COR-L47 (cell line): ENCODE measurements around the gene PRELP.
"Not testable (repeated sequence)": the region's sequence is repeated elsewhere in the genome, so short reads cannot be mapped to it uniquely, and the experiment has no call there.

ENCODE experiments used
- DNase-seq: peaks from one replicate; lab custom pipeline; 2025; lab: John Stamatoyannopoulos, UW

The PRELP gene

DNA sequence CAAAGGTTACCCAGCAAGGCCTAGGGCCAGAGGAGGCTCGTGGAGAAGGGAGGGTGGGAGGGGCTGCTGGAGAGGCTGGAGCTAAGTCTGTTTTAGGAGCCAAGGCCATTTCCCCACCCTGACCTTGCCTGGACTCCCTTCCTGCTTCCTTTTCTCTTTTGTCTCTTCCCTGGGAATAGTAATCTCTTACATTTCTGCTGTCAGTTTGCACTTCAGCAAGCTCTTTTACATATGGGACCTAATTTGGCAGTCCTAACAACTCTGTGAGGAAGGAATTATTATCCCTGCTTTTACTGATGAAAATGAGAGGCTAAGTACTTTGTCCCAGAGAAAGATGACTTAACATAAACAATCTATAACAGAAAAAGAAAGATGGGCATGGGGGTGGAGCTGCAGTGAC is 32.2 kb downstream of the PRELP start:
- no peak for DNase-seq

DNA sequence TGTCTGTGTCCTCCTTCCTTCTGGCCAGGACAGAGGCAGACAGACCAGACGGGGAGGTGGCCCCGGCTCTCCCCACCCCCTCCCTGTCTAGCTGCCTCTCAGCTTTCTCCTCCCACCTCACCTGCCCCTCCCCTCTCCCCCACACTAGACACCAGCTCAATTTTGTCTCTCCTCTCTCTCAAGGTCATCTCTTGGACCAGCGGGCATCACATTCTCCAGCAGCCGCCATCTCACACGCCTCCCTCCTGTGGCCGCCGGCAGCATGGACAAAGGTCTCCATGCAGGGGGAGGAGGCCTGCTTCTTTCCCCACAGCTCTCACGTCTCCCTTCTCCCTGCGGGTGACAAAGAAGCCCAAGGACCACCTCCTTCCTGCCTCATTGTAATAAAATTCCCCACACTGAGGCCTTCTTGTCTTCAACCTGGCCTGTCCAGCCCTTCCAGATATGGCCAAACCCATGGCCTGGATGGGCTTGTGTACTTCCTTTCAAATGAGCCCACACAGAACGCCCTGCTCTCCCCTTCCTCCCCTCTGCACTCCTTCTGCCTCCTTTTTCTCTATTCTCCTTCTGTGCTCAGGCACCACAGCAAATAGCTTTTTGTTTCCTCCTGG is 33.0 kb downstream of the PRELP start:
- no peak for DNase-seq

DNA sequence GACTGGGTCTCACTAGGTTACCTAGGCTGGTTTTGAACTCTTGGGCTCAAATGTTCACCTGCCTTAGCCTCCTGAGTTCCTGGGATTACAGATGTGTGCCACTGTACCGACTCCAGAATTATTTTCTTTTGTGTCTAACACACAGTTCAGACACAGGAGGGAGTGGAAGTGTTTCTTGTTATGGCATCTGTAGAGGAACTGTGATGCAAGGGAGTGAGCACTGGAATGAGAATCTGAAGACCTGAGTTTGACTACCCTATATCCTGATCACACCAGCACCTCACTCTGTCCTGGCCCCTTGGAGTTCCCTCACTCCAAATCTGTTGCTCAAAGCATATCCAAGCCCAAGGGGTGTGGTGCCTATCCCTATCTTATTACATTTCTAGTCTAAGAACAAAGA is 33.5 kb downstream of the PRELP start:
- no peak for DNase-seq

DNA sequence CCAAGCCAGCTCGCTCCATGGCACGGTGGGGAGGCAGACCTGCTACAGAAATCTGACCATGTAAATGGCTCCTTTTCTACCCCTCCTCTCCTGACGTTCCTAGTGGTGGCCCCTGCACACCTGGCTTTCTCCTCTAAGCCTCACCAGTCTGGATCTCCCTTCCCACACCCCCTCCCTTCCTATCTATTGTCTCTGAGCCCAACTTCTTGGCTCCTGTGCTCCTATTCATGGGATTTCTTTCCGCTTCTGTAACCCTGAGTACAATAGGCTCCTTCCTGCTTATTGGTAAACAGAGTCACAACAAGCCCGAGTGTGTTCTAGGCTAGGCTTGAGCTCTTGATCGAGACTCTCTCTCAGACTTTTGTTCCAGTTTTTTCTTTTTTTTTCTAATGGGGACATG is 35.9 kb downstream of the PRELP start:
- DNase-seq = no peak

DNA sequence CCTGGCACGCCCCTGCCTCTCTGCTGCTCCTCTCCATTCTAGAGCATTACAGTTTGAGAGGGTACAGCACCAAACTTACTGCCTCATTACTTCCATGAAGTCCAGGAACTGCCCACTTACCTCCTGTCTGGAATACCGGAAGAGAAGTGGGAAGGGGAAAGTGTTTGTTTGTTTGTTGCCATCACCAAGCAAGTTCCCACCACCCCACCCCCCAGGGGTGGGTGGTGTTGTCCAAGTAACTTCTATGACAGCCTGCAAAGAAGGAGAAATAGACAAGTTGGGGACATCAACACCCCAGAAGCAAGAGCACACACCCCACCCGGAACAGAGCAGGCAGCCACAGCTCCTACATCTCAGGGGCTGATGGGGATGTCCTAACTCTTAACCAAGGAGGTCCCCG is 36.3 kb downstream of the PRELP start:
- no peak for DNase-seq

DNA sequence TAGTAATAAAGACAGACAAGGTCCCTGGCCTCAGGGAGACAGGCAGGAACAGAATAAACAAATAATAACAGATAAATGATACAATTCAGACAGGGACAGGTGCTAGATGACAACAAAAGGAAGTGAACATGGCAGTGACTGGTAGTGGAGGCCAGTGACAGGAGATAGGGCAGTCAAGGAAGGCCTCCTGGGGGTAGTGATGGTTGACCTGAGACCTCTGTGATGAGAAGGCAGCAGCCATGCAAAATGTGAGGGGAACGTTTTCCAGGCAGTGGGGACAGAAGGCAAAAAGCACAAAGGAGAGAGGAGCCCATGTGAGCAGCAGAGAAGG is 36.9 kb downstream of the PRELP start:
- no peak for DNase-seq

DNA sequence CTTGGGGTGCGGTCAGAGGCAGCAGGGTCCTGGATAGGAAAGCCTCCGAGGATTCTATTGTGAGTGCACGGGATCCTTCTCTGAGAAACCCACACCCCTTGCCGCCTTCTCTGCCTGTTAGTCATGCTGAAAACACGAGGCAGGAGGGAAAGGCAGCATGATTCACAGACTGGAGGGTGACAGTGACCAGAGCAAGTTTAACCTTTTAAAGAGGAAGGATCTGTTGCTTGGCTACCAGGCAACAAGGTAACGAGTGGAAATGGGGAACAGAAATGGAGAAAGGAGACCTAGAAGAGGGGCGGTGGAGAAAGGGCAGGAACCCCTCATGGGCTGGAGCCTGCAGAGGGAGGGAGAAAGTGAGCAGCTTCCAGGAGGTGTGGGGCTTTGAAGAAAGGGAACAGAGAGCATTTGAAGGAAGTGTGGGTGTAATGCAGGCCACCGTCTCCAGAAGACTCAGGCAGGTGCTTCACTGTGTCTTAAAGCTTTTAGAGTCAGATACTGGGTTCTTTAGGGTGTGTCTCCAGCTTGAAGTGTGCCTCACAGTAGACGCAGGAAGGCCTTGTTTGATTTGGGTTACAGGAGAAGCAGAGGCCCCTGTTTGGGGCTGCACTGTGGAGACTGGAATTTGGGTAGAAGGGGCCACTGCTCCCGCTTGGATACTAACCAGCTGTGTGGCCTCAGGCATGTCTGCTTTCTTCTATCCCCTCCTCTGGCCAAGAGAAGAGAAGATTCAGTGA is 37.4 kb downstream of the PRELP start:
- DNase-seq = no peak

DNA sequence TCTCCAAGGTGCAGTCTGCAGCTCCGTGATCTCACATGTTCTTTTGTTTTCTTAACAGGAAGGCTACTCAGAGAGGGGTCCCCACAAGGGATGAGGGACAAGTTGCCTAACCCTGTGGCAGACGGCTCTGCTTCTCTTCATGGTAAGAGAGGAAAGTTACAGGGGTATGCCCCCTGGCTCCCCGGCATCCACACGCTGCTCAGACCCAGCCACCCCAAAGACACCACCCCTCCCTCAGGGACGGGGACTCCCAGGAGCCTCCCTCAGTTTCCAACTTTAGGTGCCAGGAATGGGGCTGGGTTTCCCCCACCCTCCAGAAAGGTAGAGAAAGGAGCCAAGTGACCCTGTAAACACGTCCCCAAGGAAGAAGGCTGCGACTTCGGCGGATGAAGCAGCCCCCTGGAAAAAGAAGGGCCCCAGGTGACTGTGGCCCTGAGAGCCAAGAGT is 38.0 kb downstream of the PRELP start:
- no peak for DNase-seq

DNA sequence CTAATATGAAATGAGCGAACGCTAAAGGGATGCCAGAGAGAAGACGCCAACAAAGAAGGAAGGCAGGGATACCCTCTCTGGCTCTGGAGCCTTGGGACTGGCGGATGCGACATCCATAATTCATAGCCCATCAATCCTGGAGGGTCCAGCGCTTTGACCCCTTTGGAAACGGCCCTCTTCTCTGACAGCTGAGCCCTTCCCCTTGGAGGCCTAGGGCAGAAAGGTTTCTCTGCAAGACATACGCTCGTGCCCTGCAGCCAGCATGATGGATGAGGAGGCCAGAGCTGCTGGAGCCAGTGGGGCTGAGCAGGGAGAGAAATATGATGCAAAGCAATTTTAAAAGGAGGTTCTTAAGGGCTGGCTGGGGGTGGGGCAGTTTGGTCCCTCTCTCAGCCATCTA is 40.6 kb downstream of the PRELP start:
- DNase-seq = no peak

DNA sequence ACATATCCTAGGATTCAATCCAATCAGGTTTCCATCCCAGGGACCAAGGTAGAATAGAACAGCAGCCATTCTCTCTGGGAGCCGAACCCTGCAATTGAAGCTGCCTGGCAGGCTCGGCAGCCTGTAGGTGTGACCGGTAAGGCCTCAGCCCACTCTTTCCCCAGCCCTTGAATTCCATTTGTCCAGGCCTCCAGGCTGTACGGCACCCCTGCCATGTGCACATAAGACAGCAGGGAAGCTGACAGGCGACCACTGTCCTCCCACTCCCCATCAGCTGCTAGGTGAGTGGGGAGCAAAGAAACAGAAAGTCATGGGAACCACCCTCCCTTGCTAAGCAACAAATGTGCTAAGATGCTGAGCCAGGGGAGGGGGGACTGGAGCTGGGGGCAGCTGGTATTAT is 41.3 kb downstream of the PRELP start:
- DNase-seq = no peak

DNA sequence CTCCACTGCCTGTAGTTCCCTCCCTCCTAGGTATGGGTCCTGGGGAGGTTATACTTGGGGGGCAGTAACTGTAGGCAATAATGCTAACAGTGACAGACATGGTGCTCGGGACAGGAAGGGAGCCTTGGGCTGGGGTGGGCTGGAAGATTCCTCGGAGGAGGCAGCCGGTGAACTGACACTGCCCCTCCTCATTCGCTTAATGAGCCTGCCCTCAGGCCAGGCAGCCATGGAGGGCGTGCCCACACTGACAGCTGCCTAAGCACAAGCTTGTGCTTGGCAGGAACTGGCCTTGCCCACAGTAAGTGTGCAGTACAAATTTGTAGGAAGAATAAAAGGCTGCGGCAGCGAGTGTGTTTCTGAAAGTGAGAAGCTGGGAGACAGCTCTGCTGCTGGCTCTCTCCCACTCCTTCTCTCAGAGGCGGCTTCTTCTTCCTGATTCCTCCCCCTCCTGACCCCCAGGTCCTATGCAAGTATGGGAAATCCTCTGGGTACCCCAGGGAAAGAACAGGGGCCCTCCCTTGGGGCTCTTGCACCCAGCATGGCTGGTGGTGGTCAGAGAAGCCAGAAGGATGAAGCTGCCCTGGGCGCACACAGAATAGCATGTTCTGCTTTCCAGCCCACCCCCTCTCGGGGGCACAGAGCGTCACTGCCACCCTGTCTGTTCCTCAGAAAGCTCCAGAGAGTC is 42.0 kb downstream of the PRELP start:
- no peak for DNase-seq

DNA sequence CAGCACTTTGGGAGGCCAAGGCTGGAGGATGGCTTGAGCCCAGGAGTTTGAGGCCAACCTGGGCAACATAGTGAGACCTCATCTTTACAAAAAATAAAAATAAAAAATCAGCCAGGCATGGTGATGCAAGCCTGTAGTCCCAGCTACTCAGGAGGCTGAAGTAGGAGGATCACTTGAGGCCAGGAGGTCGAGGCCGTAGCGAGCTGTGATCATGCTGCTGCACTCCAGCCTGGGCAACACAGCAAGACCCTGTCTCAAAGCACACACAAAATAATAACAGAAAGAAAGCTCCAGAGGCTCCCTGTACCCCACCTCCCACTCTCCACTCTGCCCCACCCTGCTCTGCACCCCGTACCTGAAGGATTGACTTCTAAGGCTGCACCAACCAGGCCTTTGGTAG is 42.5 kb downstream of the PRELP start:
- not testable (repeated sequence) for DNase-seq

DNA sequence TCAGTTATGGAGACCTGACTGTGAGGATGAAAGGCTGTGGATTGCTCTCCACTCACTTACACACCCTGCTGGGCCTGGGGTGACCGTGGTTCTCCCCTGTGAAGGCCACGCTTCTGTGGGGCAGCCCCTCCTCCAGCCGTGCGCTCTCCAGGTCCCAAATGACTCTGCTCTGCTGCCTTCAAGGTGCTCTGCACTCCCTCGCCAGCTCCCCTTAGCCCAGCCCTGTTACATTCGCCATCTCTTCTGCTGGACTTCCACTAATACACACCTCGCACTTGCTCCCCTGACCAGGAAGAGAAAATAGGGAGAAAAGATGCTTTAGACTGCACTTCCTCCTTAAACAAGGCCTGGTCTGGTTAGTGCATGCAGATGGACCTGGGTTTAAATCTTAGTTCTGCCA is 42.9 kb downstream of the PRELP start:
- DNase-seq = no peak

DNA sequence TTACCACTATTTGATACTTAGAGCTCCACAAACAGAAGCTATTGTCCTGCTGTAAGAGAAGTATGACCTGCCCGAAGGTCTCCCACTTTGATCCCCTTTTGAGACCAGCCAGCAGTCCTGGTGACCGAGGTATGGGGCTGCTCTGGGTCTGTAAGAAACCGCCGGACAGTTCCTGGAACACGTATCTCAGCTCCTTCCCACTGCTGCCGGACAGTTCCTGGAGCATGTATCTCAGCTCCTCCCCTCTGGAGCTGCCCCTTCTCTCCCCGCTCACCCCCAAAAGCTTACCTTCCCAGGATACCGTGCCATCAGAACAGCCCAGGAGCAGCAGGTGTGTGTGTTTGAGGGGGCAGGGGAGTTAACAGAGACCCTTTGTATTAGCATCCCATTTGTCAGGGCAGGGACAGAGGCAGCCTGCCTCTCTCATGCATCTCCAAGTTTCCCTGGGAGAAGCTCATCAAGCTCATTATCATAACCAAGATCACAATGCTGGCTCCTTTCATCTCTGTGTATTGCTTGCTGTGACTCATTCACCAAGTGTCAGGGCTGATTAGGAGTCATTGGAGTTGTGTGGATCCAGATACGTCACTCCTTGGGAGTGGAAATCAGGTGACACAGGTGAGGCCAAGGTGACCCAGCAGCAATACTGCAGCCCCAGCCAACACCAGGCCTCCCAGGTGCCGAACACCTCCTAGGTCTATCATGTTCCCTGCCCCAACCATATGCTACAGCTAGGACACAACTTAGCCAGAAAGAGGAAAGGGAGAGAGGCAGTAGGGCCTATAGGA is 43.6 kb downstream of the PRELP start:
- no peak for DNase-seq

DNA sequence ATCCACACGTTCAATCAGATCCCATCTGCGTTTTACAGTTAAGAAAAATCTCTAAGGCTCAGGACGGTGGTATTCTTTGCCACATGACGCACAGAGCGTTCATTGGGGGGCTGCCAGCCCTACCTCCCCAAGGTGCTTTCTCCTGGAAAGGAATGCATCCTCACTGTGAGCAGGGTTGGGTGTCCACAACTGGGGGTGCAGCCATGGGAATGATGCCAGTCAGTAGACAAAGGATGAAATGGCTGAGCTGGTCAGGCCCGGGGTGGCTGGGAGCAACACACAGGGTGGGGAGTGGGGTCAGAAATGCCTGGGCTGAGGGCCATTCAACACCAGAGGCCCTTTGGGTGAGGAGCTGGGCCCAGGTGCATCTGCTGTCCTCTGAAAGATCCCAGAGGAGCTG is 44.3 kb downstream of the PRELP start:
- no peak for DNase-seq

DNA sequence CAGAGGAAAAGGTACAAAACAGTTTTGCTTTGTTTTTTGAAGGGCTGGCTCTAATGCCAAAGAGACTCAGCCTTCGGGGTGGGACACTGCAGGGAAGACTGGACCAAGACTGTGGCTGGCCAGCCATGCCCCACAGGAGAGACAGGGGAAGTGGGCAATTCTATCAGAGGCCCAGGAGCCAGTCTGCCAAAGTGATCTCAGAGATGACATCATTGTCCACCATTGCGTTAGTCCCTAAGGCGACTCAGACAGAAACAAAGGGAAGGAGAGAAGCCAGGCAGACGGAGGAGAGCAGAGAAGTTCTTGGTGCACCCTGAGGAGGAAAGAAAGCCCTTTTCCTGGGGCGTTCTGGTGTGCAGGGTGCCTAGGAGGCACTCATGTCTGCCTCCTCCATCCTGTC is 44.7 kb downstream of the PRELP start:
- DNase-seq = no peak

DNA sequence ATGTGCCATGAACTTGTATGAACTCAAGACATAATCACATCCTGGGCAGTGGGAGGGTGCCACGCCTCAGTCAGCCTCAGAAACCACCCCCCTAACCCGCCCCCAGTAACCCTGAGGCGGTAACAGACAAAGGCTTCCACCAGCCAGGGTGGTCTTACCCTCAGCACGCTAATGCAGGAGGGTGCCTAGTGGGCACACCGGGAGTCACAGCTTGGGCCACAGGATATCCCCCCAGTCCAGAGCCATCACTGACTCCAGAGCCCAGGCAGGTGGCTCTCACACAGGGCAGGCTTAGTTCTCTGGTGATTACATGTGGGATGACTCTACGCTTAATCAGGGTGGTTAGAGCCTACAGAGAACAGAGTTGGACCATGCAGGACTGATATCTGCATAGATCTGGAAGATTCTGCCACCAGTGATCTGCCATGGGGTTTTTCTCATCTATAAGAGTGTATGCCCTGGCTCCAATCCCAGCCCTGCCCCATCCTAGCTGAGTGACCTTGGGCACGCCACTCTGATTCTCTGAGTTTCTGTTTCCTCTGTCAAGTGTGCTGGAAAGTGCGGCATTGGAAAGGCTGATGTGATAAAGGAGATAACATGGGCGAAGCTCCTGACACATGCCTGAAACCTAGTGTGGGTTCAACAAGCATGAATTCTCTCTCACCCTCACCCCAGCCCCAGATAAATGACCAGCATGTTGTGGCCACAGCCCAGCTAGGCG is 45.6 kb downstream of the PRELP start:
- DNase-seq = peak; percentile 50

DNA sequence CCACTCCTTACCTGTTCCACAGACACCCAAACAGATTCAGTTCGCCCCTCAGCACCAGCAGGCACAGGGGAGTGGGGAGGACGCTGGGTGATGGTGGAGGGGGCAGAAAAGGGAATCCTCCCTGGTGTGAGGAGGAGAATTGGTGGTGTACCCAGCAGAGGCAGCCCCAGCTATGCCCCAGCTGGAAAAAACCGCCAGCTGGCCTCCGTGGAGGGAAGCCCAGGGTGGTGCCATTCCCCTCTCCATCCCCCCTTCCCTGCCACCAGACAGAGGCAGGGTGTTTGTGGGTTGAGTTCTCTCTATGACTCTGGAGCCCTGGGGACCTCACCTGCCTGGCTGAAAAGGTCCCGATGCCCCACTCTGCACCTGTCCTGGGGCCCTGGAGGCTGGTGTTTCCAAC is 46.2 kb downstream of the PRELP start:
- DNase-seq = no peak

DNA sequence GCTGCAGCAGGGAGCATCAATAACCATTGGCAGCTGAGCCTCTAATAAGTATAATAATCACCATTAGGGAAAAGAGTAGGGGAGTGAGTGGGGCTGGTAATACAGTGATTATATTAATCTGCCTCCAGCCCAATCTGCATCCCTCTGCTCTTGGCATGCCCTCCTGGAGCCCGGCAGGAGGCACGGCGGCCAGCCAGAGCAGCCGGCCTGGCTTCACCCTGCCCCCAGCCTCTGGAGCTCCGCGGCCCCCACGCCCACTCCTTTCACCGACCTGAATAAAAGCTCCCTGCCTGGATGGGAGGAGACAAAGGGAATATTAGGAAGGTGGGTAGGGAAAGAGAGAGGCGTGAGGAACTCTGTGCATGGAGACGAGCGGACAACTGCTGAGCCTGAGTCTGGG is 46.6 kb downstream of the PRELP start:
- peak; percentile 98 for DNase-seq

DNA sequence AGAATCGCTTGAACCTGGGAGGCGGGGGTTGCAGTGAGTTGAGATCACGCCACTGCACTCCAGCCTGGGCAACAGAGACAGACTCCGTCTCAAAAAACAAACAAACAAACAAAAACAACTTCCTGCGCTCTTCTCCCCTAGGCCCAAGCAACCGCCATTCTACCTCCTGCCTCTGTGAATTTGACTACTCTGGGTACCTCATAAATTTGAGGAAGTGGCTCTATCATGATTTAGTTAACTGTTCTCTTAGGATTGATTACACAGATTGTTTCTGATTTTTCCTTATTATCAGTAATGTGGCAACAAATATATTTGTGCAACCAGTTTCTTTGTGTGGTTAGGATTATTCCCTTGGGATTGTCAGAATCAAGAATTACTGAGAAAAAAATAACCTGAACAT is 48.1 kb downstream of the PRELP start:
- no peak for DNase-seq

DNA sequence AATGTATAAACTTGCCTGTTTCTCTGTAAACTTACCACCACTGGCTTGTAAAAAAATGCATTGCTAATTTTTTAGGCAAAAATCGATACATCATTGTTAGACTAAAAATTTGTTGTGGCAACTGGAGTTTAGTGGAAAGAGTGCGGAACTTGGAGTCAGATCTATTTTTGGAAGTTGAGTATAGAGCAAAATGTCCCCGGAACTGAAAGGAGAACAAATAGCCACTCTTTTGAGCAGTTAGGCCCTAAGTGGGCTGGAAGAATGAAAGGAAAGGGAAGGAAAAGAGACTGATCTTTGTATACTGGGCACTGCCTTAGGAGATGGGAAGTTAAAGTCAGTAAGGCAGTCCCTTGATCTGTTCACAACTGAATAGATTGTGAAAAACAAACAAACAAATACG is 48.5 kb downstream of the PRELP start:
- no peak for DNase-seq

DNA sequence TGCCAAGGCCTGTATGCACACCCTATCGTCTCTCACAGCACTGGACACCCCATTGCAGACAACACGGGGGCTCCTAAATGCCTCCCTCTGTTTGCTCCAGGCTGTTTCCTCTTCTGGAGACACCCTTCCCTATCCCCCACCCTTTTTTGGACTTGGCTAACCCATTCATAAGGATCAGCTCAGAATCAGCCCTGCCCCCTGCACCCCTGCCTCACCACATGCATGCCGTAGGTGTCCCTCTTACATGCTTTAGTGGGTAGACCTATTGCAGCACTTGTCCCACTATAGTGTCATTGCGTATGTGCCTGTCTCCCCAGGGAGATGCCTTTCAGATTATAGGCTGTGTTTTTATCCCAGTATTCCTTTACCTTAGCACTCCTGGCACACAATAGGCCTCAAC is 49.2 kb downstream of the PRELP start:
- no peak for DNase-seq
